GM12892 (cell line): ENCODE data around the gene MYCBPAP.

Experiments used
- DNase-seq: peaks from one replicate; pipeline ENCODE4 v3.0.0; 2011; ENCODE audit not compliant: insufficient read length
- FAIRE-seq: peaks from 2 replicates; lab custom pipeline; 2011; peaks lifted over from hg19 to GRCh38; lab: Jason Lieb, UNC
- POLR2A ChIP-seq: IDR thresholded peaks from 2 replicates; pipeline ENCODE4 v1.6.1; 2011; ENCODE audit warnings: low read depth, low read length, control low read depth
- POLR2AphosphoS5 ChIP-seq: IDR thresholded peaks from 2 replicates; pipeline ENCODE4 v1.6.1; 2011; ENCODE audit warnings: low read depth, low read length, control low read depth
- TAF1 ChIP-seq: IDR thresholded peaks from 2 replicates; pipeline ENCODE4 v1.6.1; 2011; ENCODE audit warnings: low read depth, mild to moderate bottlenecking, control low read depth, low read length, borderline replicate concordance

MYCBPAP gene

DNA sequence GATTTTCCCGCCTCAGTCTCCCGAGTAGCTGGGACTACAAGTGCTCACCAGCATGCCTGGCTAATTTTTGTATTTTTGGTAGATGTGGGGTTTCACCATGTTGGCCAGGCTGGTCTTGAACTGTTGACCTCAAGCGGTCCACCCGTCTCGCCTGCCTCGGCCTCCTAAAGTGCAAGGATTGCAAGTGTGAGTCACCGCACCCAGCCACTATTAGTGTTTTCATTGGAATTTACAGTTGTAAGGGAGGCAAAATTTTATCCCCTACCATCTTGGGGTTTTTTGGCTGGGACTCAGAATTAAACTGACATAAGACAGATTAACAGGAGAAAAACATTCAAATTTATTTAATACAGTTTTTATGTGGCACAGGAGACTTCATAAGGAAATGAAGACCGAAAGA, 12.3 kb upstream of the MYCBPAP start:
- DNase-seq: no peak
- no peak for FAIRE-seq
- TF ChIP-seq TAF1 (no peak), POLR2AphosphoS5 (no peak), POLR2A (no peak)

DNA sequence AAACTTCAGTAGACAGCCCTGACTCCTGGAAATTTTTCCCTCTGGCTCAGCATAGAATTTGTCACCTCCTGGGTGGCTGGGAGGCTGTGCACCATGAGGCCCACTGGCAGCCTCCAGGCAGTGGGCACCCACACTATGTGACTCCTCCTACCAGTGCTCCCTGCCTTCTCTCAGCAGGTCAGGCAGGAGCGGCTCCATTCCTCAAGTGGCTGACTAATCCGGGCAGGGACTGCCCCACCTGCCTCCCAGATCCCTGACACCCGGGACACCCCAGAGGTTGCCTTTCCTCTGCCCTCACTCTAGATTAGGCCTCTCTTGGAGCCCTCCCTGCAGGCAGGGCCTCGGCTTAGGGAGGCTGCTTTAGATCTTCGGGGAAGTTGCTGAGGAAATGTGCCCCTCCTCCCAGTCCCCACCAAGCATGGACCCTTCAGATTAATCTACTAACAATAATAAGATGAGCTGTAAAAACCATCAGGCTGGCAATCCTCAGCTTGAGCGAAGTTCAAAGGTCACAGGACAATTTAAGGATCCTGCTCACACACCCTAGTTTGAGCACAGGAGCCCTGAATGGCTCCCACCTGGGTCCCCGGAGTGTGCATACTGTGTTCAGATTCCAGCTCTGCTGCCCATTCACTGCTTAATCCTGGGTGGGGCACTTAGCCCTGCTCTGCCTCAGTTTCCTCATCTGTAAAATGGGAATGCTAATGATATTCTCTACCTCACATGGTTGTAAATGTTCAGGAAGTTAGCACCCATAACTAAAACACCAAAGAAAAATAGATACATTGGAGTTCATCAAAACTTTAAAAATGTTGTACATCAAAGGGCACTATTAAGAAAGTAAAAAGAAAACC, 10.0 kb upstream of the MYCBPAP start:
- no peak for DNase-seq
- no peak for FAIRE-seq
- TF ChIP-seq TAF1 (no peak), POLR2A (no peak), POLR2AphosphoS5 (no peak)

DNA sequence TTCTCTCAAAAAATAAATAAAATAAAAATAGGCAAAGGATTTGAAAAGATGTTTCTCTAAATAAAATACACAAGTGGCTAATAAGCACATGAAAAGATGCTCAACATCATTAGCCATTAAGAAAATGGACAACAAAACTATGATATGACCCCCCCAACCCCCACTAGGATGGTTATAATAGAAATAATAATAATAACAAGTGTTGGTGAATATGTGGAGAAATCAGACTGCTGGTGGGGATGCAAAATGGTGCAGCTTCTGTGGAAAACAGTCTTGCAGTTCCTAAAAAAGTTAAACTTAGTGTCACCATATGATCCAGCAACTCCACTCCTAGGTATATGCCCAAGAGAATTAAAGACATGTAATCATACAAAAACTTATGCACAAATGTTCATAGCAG, 9.0 kb upstream of the MYCBPAP start:
- FAIRE-seq (no peak), DNase-seq (no peak)
- TF ChIP-seq POLR2A (no peak), POLR2AphosphoS5 (no peak), TAF1 (no peak)

DNA sequence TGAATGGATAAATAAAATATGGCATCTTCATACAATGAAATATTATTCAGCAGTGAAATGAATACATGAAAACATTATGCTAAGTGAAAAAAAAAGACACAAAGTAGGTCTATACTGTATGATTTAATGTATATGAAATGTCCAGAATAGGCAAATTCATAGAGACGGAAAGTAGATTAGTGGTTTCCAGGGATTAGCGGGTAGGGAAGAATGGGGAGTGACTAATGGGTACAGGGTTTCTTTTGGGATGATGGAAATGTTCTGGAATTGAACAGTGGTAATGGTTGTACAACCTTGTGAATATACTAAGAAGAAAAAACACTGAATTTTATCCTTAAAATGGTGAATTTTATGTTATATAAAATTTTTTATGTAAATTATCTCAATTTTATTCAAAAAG, 8.5 kb upstream of the MYCBPAP start:
- TF ChIP-seq TAF1 (no peak), POLR2A (no peak), POLR2AphosphoS5 (no peak)
- FAIRE-seq (no peak), DNase-seq (no peak)

DNA sequence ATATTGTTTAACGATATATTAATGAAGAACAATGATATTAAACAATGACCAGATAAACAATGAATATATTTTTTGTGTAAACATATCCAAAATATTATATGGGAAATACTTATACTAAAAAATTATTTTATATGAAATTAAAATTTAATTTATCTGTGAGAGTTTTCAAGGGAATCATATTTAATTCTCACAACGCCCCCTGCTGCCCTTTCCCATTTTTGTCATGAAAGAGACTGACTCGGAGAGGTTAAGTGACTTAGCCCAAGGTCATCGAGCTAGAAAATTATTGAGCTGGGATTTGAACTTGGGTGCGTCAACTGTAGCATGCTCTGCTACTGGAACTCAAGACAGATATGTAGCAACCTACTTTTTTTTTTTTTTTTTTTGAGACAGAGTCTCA, 7.2 kb upstream of the MYCBPAP start:
- DNase-seq: no peak
- TF ChIP-seq POLR2AphosphoS5: no peak
- no peak for TF ChIP-seq TAF1
- no peak for TF ChIP-seq POLR2A
- no peak for FAIRE-seq

DNA sequence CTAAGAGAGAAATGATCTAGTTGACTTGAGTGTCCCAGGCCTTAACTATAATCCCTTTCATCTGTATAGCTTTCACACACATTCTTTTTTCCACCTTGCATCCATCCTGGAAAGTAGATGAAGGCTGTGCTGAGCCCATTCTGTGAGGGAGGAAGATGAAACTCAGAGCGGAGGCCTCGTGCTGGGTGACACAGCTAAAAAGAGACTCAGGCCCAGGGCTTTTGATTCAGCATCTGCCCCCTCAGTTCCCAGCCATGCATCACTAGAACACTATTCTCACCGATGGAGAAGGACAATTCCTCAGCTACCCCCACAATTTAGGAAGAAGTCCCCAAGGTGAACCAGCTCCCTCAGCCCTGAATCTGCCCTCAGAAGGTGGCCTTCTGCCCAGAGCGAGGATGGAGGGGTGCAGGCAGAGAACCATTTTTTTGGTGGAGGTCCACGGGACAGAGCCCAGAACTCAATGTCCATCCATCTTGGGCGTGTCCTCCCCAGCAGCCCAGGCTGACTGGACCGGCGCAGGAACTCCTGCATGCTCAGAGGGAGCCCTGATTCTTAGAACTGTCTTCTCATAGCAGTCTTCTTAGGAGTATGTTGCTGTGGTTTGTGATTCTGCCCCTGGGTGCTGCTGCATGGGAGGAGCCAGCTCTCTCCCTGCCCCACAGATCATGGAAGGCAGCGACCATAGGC, 5.8 kb upstream of the MYCBPAP start:
- TF ChIP-seq POLR2A (no peak), TAF1 (no peak), POLR2AphosphoS5 (no peak)
- DNase-seq (no peak), FAIRE-seq (no peak)

DNA sequence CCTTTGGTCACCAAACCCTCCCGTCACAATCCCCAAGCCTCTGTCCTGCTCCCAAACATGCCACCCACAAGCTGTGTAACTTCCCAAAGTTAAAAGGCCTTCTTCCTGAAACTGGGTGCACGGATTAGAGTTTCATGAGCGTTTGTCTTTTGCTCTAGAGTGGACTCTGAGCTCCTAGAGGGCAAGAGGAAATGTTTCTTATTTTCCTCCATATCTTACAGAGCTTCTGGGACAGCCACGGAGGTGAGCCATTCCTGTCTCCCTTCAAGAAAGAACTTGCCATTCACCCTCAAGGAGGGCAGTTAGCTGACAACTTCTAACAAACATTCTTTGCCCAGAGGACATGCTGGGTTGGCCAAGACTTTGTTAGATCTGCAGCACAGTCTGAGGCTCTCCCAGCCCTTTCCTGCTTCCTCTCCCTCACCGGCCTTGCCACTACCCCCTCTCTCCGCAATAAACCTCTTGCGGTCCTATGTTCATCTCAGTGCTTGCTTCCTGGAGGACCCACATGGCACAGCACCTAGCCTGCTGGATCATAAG, 2.6 kb upstream of the MYCBPAP start:
- no peak for FAIRE-seq
- DNase-seq: no peak
- TF ChIP-seq POLR2AphosphoS5 (no peak), POLR2A (no peak), TAF1 (no peak)

DNA sequence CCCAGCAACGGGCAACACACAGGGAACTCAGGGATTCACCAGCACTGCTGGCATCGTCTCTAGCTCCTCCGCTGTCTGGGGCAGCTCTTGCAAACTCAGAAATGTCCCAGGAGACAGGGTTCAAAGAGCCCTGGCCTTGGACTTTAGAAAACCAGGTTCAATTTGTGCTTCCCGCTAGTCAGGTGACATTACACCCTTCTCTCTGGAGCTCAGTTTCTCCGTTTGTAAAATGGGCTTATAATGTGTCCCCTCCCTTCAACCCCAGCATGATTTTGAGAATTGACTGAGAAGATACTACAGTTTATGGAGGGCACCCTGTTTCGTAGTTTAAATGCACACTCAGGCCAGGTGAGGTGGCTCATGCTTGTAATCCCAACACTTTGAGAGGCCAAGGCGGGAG, 1.9 kb upstream of the MYCBPAP start:
- DNase-seq (no peak), FAIRE-seq (no peak)
- TF ChIP-seq TAF1: no peak
- no peak for TF ChIP-seq POLR2AphosphoS5
- TF ChIP-seq POLR2A: no peak

DNA sequence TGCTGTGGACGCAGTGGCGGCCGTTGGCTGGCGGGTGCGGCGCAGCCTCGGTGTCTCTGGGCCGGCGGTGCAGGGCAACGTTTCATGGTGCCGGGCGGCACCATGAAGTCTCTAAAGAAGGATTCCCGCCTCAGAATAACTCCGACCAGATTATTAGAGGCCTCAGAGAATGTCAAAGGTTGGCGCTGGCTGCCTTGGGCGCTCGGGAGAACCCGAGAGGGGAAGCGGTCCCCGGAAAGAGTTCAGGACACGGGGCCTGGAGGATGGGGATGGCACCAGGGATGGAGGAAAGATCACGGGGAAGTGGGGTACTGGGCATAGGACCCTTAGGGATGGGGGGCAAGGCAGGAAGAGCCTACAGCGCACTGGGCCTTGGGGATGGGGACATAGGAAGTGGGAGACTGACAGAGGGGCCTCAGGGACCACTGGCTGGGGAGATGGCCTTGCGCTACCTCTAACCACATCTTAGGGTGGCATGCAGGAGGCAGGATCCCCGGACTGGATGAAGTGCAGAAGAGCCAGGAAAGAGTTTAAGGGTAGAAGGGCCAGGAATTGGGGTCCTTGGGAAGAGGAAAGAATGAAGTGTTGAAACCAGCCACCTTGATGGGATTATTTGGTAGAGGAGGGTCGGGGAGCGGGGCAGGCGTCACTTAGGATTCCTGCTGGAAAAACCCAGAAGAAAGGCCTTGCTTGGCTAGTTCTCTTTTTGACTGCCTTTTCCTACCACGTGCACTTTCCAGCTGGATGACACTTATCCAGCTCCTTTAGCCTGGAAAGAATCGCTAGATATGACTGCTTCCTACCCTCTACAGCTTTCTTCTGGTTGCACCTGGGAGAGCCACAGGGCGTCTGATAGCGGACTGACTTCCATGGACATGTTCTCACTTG, 578 bp downstream of the MYCBPAP start:
- no peak for DNase-seq
- TF ChIP-seq POLR2A: no peak
- no peak for TF ChIP-seq POLR2AphosphoS5
- no peak for TF ChIP-seq TAF1
- peak; percentile 33 for FAIRE-seq

DNA sequence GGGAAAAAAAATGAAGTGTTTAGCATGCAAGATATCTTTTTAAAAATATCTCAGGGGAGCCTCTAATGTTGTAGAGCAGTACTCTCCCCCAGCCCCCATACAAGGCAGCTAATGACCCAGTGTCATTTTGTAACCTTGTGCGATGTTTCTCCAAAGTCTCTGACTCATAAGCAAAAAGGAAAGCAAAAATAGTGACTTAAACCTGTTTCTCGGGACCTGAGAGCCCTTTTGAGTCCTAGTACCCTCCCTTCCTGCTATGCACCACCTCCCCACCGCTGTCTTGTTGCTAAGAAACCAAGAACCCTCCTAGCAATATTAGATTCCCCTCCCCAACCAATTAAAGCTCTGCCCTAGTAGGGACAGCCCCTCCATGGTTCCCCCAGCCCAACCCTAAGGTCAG, 2.8 kb downstream of the MYCBPAP start:
- FAIRE-seq (peak; percentile 88), DNase-seq (peak; percentile 73)
- TF ChIP-seq TAF1: no peak
- no peak for TF ChIP-seq POLR2AphosphoS5
- TF ChIP-seq POLR2A: no peak

DNA sequence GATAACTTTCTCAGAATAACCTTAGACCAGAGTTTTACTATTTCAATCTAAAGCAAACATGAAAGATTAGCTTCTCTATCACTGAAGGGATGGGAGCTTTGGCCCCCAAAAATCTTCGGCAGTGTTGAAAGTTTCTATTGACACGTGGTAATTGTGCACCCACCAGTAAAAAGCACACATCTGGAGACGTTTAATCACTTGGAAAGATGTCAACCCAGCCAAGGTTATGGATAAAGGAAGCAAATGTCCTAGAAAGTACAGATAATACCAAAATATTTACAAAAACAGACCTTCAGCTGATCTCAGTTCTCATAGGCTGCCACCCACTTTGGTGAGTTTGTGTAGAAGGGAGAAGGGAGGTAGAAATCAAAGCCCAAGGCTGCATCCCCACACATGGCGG, 5.3 kb downstream of the MYCBPAP start:
- TF ChIP-seq TAF1 (no peak), POLR2A (no peak), POLR2AphosphoS5 (no peak)
- no peak for DNase-seq
- FAIRE-seq: no peak
